Measurements from ENCODE around the gene GABRD.

The GABRD gene

DNA sequence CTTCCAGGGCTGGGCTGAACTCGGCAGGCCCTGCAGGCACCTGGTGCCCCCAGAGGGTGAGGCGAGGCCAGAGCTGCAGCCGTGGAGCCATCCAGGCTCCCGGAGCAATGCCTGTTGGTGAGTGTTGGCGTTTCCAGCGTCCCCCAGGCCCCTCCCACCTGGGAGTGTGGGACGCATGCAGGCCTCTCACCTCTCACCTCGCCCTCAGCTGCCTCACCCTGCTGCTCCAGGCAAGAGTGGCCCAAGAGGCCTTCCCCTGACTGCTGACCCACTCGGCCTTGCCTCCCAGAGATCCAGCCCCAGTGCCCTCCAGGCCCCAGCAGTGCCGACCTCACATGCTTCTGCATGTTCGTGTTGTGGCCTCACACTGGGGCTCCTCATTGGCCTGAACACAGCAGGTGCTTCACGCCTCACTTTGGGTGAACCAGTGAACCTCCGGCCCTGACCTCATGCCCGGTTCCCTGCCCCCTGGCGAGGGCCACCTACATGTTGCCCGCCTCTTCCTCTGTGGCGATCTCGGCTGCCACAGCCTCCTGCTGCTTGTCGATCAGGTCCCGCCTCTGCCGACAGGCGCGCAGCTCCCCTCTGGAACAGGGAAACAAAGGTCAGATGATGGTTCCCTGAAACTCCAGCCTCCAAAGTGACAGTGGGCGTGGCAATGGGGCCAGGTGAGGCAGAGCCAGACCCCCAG lies 32.5 kb upstream of the GABRD start:
- no peak for DNase-seq (ENCODE audit: low spot score)
- no CpG with 5 or more reads among the region's 24 CpGs for WGBS, 2 donors (ENCODE audit: extremely low coverage in 2 of 2, insufficient read length in 2 of 2, insufficient replicate concordance in 1 of 2)

DNA sequence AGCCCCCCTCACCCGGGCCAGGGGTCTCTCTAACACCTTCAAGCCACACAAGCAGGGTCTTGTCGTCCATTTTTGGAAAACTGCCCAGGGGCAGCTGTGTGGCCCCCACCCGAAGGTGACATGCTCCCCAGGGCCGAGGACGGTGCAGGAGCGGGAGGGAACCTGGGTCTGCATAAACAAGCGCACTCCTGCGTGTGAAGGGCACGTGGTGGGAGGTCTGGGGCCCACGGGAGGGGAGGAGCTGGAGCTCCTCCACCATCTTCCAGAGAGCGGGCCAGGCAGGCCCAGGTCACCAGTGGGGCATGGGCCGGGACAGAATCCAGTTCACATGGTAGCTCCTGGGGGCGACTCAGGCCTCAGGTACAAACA lies 32.0 kb upstream of the GABRD start:
- peak overlapping the region; percentile 24 for H2BK5ac ChIP-seq (ENCODE audit: low read length)
- WGBS, 2 donors (ENCODE audit: extremely low coverage in 2 of 2, insufficient read length in 2 of 2, insufficient replicate concordance in 1 of 2): no CpG with 5 or more reads among the region's 13 CpGs
- peak overlapping the region; percentile 87 for H2BK120ac ChIP-seq (ENCODE audit: low read depth, low read length)
- H3K18ac ChIP-seq (ENCODE audit: low read length): peak overlapping the region; percentile 80
- DNase-seq (ENCODE audit: low spot score): no peak
- no peak overlapping the region for H3K27ac ChIP-seq (replicated peaks; ENCODE audit: low read length)
- H4K8ac ChIP-seq (ENCODE audit: low read depth, low read length): no peak overlapping the region
- peak overlapping the region; percentile 82 for H2BK12ac ChIP-seq (ENCODE audit: low read length)
- peaks cover 7% of the 10 kb centered on the region for H3K79me1 ChIP-seq (ENCODE audit: low read depth, low read length)
- no peak overlapping the region for H3K9ac ChIP-seq (ENCODE audit: low read depth, low read length, poor library complexity)
- H3K9me3 ChIP-seq (replicated peaks in 1 of 2; ENCODE audit: control insufficient read depth in 2 of 2, insufficient read depth in 1 of 2, low read depth in 1 of 2, low read length in 2 of 2): no peaks in the 10 kb centered on the region
- peaks cover 0 to 44% (median 0%) of the 10 kb centered on the region in 3 experiments for H3K27me3 ChIP-seq (ENCODE audit: control insufficient read depth in 3 of 3, insufficient read depth in 3 of 3, low read depth in 1 of 3, low read length in 3 of 3)
- no peaks in the 10 kb centered on the region for H3K36me3 ChIP-seq (replicated peaks in 1 of 2; ENCODE audit: control insufficient read depth in 2 of 2, insufficient read depth in 2 of 2, low read length in 2 of 2)
- H3K4me1 ChIP-seq (ENCODE audit: control insufficient read depth in 2 of 2, insufficient read depth in 1 of 2, low read depth in 1 of 2, low read length in 2 of 2): peaks cover 0 to 6% of the 10 kb centered on the region in 2 donors
- no peak overlapping the region for H4K91ac ChIP-seq (ENCODE audit: low read depth, low read length, poor library complexity)
- H3K4me3 ChIP-seq (ENCODE audit: low read length in 2 of 2): no peak overlapping the region
- no peak overlapping the region for H3K4ac ChIP-seq (ENCODE audit: low read length)
- H3K4me2 ChIP-seq (ENCODE audit: insufficient read depth, low read length, poor library complexity, severe bottlenecking): no peak overlapping the region
- peak overlapping the region; percentile 80 for H3K23ac ChIP-seq (ENCODE audit: low read depth, low read length, poor library complexity)
- peak overlapping the region; percentile 94 for H3K14ac ChIP-seq (ENCODE audit: low read length)
- H2BK15ac ChIP-seq (ENCODE audit: low read length): peak overlapping the region; percentile 83
- H2AFZ ChIP-seq (ENCODE audit: low read length): no peak overlapping the region
- H2AK5ac ChIP-seq (ENCODE audit: low read depth, low read length): peak overlapping the region; percentile 70

More for the DNA sequence above, 32.5 kb upstream of the GABRD start:
- Histone ChIP-seq H3K4me2 (ENCODE audit: insufficient read depth, low read length, poor library complexity, severe bottlenecking) (no peak overlapping the region), H3K4ac (ENCODE audit: low read length) (peak overlapping the region; percentile 84), H2BK12ac (ENCODE audit: low read length) (peak overlapping the region; percentile 82), H3K14ac (ENCODE audit: low read length) (peak overlapping the region; percentile 94), H3K4me3 (ENCODE audit: low read length in 2 of 2) (no peak overlapping the region), H3K9ac (ENCODE audit: low read depth, low read length, poor library complexity) (peak overlapping the region; percentile 70), H2BK120ac (ENCODE audit: low read depth, low read length) (peak overlapping the region; percentile 87), H3K9me3 (replicated peaks in 1 of 2; ENCODE audit: control insufficient read depth in 2 of 2, insufficient read depth in 1 of 2, low read depth in 1 of 2, low read length in 2 of 2) (no peaks in the 10 kb centered on the region), H3K18ac (ENCODE audit: low read length) (peak overlapping the region; percentile 71), H3K79me1 (ENCODE audit: low read depth, low read length) (peaks cover 7% of the 10 kb centered on the region), H3K23ac (ENCODE audit: low read depth, low read length, poor library complexity) (peak overlapping the region; percentile 80), H3K27ac (replicated peaks; ENCODE audit: low read length) (no peak overlapping the region), H4K91ac (ENCODE audit: low read depth, low read length, poor library complexity) (no peak overlapping the region), H2BK15ac (ENCODE audit: low read length) (peak overlapping the region; percentile 83), H3K27me3 (ENCODE audit: control insufficient read depth in 3 of 3, insufficient read depth in 3 of 3, low read depth in 1 of 3, low read length in 3 of 3) (peaks cover 0 to 44% (median 0%) of the 10 kb centered on the region in 3 experiments), H4K8ac (ENCODE audit: low read depth, low read length) (peak overlapping the region; percentile 43), H2BK5ac (ENCODE audit: low read length) (peak overlapping the region; percentile 24), H3K36me3 (replicated peaks in 1 of 2; ENCODE audit: control insufficient read depth in 2 of 2, insufficient read depth in 2 of 2, low read length in 2 of 2) (no peaks in the 10 kb centered on the region), H3K4me1 (ENCODE audit: control insufficient read depth in 2 of 2, insufficient read depth in 1 of 2, low read depth in 1 of 2, low read length in 2 of 2) (peaks cover 0 to 6% of the 10 kb centered on the region in 2 donors), H2AK5ac (ENCODE audit: low read depth, low read length) (peak overlapping the region; percentile 70), H2AFZ (ENCODE audit: low read length) (no peak overlapping the region)

DNA sequence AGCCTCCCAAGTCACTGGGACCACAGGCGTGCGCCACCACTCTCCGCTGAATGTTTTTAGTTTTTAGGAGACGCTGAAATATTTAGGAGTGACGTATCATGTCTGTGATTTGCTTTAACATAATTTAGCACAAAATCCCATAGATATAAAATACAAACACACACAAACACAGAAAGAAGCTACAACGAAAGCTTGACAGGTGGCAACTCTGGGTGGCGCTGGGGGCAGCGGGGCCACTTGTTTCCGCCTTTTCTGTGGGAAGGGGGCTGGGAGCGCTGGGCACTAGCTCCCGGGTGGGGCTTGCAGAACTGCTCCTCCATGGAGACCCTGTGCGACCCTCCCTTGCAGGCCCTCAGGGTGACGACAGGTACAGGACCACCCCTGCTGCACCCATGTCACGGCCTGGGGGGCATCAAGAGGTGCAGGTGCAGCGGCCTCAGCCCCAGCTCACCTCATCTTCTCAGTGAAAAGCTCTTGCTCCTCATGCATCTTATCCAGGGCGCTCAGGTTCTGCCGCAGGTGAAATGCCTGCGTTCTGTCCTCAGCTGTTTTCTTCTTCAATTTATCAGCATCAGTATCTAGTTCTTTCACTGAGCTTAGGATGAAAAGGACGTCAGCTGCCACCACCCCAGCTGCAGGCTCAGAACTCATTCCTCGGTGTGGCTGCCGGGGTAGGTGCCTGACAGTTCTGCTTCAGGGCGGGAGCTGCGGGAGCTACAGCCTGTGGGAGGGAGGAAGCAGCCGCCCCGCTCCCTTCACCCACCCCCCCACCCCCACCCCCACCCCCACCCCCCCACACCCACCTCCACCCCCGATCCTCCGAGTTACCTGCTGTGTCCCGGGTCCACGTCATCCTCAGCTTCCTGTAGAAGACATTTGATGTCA lies 30.8 kb upstream of the GABRD start:
- Histone ChIP-seq H3K4ac (ENCODE audit: low read length) (no peak overlapping the region), H2AK5ac (ENCODE audit: low read depth, low read length) (no peak overlapping the region), H2BK15ac (ENCODE audit: low read length) (no peak overlapping the region), H3K14ac (ENCODE audit: low read length) (no peak overlapping the region), H3K23ac (ENCODE audit: low read depth, low read length, poor library complexity) (no peak overlapping the region), H3K9me3 (replicated peaks in 1 of 2; ENCODE audit: control insufficient read depth in 2 of 2, insufficient read depth in 1 of 2, low read depth in 1 of 2, low read length in 2 of 2) (no peaks in the 10 kb centered on the region), H3K36me3 (replicated peaks in 1 of 2; ENCODE audit: control insufficient read depth in 2 of 2, insufficient read depth in 2 of 2, low read length in 2 of 2) (no peaks in the 10 kb centered on the region), H3K9ac (ENCODE audit: low read depth, low read length, poor library complexity) (no peak overlapping the region), H2BK5ac (ENCODE audit: low read length) (no peak overlapping the region), H3K4me2 (ENCODE audit: insufficient read depth, low read length, poor library complexity, severe bottlenecking) (no peak overlapping the region), H4K91ac (ENCODE audit: low read depth, low read length, poor library complexity) (no peak overlapping the region), H2AFZ (ENCODE audit: low read length) (no peak overlapping the region), H3K4me1 (ENCODE audit: control insufficient read depth in 2 of 2, insufficient read depth in 1 of 2, low read depth in 1 of 2, low read length in 2 of 2) (peaks cover 0 to 6% of the 10 kb centered on the region in 2 donors), H3K79me1 (ENCODE audit: low read depth, low read length) (peaks cover 7% of the 10 kb centered on the region), H2BK120ac (ENCODE audit: low read depth, low read length) (no peak overlapping the region), H3K4me3 (ENCODE audit: low read length in 2 of 2) (no peak overlapping the region), H2BK12ac (ENCODE audit: low read length) (no peak overlapping the region), H3K18ac (ENCODE audit: low read length) (peak overlapping the region; percentile 35), H3K27ac (replicated peaks; ENCODE audit: low read length) (no peak overlapping the region), H3K27me3 (ENCODE audit: control insufficient read depth in 3 of 3, insufficient read depth in 3 of 3, low read depth in 1 of 3, low read length in 3 of 3) (peaks cover 0 to 44% (median 0%) of the 10 kb centered on the region in 3 experiments), H4K8ac (ENCODE audit: low read depth, low read length) (no peak overlapping the region)
- no CpG with 5 or more reads among the region's 29 CpGs for WGBS, 2 donors (ENCODE audit: extremely low coverage in 2 of 2, insufficient read length in 2 of 2, insufficient replicate concordance in 1 of 2)
- no peak for DNase-seq (ENCODE audit: low spot score)

DNA sequence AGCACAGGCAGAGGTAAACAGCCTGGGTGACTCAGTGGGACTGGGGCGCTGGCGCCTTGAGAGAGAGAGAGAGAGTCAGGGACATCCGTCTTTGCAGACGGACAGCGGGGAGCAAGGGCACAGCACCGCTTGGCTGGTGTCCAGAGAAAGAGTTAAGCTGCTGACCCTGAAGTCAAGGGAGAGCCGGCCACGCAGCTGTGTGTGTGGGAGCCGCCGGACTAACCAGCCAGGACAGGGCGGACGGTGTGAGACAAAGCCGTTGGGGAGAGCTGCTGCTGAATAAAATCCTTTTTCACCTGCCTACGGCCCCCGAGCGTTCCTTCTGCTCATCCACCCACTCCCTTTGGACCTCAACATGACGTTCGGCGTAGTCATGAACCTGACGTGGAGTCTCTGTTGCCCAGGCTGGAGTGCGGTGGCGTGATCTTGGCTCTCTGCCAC lies 30.0 kb upstream of the GABRD start:
- Histone ChIP-seq H3K4me3 (ENCODE audit: low read length in 2 of 2) (no peak overlapping the region), H2BK5ac (ENCODE audit: low read length) (no peak overlapping the region), H3K18ac (ENCODE audit: low read length) (no peak overlapping the region), H3K23ac (ENCODE audit: low read depth, low read length, poor library complexity) (no peak overlapping the region), H2BK12ac (ENCODE audit: low read length) (no peak overlapping the region), H3K9me3 (replicated peaks in 1 of 2; ENCODE audit: control insufficient read depth in 2 of 2, insufficient read depth in 1 of 2, low read depth in 1 of 2, low read length in 2 of 2) (no peaks in the 10 kb centered on the region), H3K14ac (ENCODE audit: low read length) (no peak overlapping the region), H3K27ac (replicated peaks; ENCODE audit: low read length) (no peak overlapping the region), H3K36me3 (replicated peaks in 1 of 2; ENCODE audit: control insufficient read depth in 2 of 2, insufficient read depth in 2 of 2, low read length in 2 of 2) (no peaks in the 10 kb centered on the region), H3K79me1 (ENCODE audit: low read depth, low read length) (peaks cover 7% of the 10 kb centered on the region), H3K4me1 (ENCODE audit: control insufficient read depth in 2 of 2, insufficient read depth in 1 of 2, low read depth in 1 of 2, low read length in 2 of 2) (peaks cover 0 to 6% of the 10 kb centered on the region in 2 donors), H4K91ac (ENCODE audit: low read depth, low read length, poor library complexity) (no peak overlapping the region), H4K8ac (ENCODE audit: low read depth, low read length) (no peak overlapping the region), H2BK120ac (ENCODE audit: low read depth, low read length) (no peak overlapping the region), H2BK15ac (ENCODE audit: low read length) (no peak overlapping the region), H2AFZ (ENCODE audit: low read length) (no peak overlapping the region), H2AK5ac (ENCODE audit: low read depth, low read length) (peak overlapping the region; percentile 5), H3K4ac (ENCODE audit: low read length) (no peak overlapping the region), H3K4me2 (ENCODE audit: insufficient read depth, low read length, poor library complexity, severe bottlenecking) (no peak overlapping the region), H3K27me3 (ENCODE audit: control insufficient read depth in 3 of 3, insufficient read depth in 3 of 3, low read depth in 1 of 3, low read length in 3 of 3) (peaks cover 0 to 44% (median 0%) of the 10 kb centered on the region in 3 experiments), H3K9ac (ENCODE audit: low read depth, low read length, poor library complexity) (no peak overlapping the region)
- DNase-seq (ENCODE audit: low spot score): no peak
- no CpG with 5 or more reads among the region's 22 CpGs for WGBS, 2 donors (ENCODE audit: extremely low coverage in 2 of 2, insufficient read length in 2 of 2, insufficient replicate concordance in 1 of 2)

All from neuronal stem cell (in vitro differentiated cells).